Measurements from ENCODE around the gene TM4SF1.

DNA sequence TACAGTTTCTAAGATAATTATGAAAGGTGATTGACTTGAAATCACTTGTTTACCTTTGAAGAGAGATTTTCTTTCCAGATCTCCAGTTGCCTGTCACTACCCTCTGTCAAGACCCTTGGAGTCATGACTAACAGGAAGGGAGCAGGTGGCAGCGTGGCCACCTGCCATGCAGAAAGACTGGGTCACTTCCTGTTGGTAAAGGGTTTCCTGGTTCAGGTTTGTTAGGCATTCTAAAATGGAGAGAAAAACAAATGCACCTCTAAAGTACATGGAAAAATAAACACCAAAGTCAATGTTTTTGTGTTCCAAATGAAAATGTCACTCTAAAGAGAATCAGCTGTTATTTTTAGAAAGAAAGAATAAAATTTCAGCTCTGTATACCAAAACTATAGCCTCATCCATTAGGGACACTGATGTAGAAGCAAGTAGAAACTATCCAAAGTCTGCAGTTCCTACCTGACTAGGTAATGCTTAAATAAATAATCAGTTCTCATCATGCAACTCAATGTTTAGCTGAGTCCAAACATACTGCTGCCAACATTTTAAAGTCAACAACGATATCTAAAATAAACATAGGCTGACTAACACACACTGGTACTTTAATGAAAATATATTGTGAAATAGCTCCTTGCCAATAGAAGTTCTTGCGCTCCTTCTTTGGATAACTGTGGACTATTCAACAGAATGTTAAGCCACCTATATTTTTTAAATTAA is 23.9 kb upstream of the TM4SF1 start:
- no peak for TF ChIP-seq EZH2 (IDR thresholded peaks at IDR 0.05; ENCODE audit: insufficient read depth, low read length)
- no peak for TF ChIP-seq CTCF (IDR thresholded peaks at IDR 0.05; ENCODE audit: insufficient read depth, low read depth, low read length)
